MCF 10A (cell line): ENCODE measurements around the gene XYLT1. TPM values are rescaled to one million over a fixed set of nuclear protein-coding genes. Genes with fewer than 3 reads are reported as not detected.

Experiments used
- BruUV-seq: library from RNA; stranded (reverse); fragments of 400-500 nt; replicated peaks from 2 replicates; lab custom pipeline; 2021; lab: Mats Ljungman, UMichigan
- CTCF ChIA-PET: fragments of 300-600 bp; sonication (Branson Sonifier 250); formaldehyde crosslinking; extraction: SDS; loops from one replicate; lab custom pipeline; 2021; ENCODE audit warnings: antibody characterized with exemption, inconsistent platforms; lab: Yijun Ruan, JAX
- POLR2A ChIA-PET: fragments of 300-600, 350-650 bp; sonication (Branson Sonifier 250); formaldehyde crosslinking; extraction: SDS; loops from one replicate; lab custom pipeline; 2020; ENCODE audit warnings: antibody characterized with exemption, inconsistent platforms; lab: Yijun Ruan, JAX
- DNase-seq: peaks from one replicate; pipeline ENCODE4 v3.0.0-alpha.2; 2018; ENCODE audit not compliant: unreplicated experiment
- H3K27ac Mint-ChIP-seq: one replicate; pipeline ENCODE4 v1.8.0; 2022; ENCODE audit warnings: mild to moderate bottlenecking, low read depth, mixed read lengths; ENCODE audit not compliant: unreplicated experiment
- H3K27me3 Mint-ChIP-seq: one replicate; pipeline ENCODE4 v1.8.0; 2022; ENCODE audit warnings: mixed read lengths; ENCODE audit not compliant: insufficient read depth, unreplicated experiment
- H3K36me3 Mint-ChIP-seq: one replicate; pipeline ENCODE4 v1.8.0; 2022; ENCODE audit warnings: mild to moderate bottlenecking, moderate library complexity, mixed read lengths; ENCODE audit not compliant: insufficient read depth, unreplicated experiment
- H3K4me1 Mint-ChIP-seq: one replicate; pipeline ENCODE4 v1.8.0; 2022; ENCODE audit warnings: mixed read lengths; ENCODE audit not compliant: insufficient read depth, unreplicated experiment
- H3K4me3 Mint-ChIP-seq: one replicate; pipeline ENCODE4 v1.8.0; 2022; ENCODE audit warnings: mild to moderate bottlenecking, moderate library complexity, mixed read lengths; ENCODE audit not compliant: unreplicated experiment
- H3K9me3 Mint-ChIP-seq: one replicate; pipeline ENCODE4 v1.8.0; 2022; ENCODE audit warnings: mixed read lengths; ENCODE audit not compliant: unreplicated experiment
- intact Hi-C: fragments of 100-400 bp; cut with micrococcal nuclease; formaldehyde crosslinking; loops from 2 replicates; pipeline ENCODE4 v1.14.1; 2022
- total RNA-seq: library from RNA; stranded (reverse); gene quantifications from 2 replicates; pipeline ENCODE4 v1.2.3, GENCODE V29; 2022
- TF ChIP-seq, protein P1 (sequence below): fragments of 200-600 bp; IDR thresholded peaks from one replicate; pipeline ENCODE4 v1.8.0; 2022; ENCODE audit warnings: antibody characterized with exemption, mild to moderate bottlenecking; ENCODE audit not compliant: unreplicated experiment

The XYLT1 gene
- total RNA-seq, 1 experiment from 2014 or later, result not detected

DNA sequence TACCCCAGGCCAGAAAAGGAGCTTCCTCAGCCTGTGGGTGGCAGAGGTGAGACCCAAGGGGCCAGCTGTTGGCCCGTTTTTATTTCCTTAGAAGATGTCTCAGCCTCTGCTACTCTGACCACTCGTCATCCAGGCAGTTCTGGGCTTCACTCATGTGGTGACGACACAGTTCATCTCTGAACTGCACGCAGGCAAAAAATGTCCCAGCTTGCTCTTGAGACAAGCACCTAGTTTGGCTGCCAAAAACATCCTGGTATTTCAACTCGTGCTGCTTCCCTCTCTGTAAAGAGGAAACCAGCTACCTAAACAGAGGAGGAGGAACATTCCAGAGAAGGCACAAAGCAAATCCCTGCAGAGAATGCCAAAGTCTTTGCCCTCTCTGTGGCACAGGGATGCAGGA lies 125.7 kb downstream of the XYLT1 start:
- Mint-ChIP-seq H3K4me1 (no peaks in the 10 kb centered on the region), H3K27me3 (no peaks in the 10 kb centered on the region), H3K36me3 (no peaks in the 10 kb centered on the region), H3K9me3 (peaks cover 20% of the 10 kb centered on the region), H3K4me3 (no peak overlapping the region), H3K27ac (no peak overlapping the region)
- no TSS peak for BruUV-seq
- TF ChIP-seq, protein P1, sequence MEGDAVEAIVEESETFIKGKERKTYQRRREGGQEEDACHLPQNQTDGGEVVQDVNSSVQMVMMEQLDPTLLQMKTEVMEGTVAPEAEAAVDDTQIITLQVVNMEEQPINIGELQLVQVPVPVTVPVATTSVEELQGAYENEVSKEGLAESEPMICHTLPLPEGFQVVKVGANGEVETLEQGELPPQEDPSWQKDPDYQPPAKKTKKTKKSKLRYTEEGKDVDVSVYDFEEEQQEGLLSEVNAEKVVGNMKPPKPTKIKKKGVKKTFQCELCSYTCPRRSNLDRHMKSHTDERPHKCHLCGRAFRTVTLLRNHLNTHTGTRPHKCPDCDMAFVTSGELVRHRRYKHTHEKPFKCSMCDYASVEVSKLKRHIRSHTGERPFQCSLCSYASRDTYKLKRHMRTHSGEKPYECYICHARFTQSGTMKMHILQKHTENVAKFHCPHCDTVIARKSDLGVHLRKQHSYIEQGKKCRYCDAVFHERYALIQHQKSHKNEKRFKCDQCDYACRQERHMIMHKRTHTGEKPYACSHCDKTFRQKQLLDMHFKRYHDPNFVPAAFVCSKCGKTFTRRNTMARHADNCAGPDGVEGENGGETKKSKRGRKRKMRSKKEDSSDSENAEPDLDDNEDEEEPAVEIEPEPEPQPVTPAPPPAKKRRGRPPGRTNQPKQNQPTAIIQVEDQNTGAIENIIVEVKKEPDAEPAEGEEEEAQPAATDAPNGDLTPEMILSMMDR, result no peak
- intact Hi-C loops, result no loop called here
- DNase-seq, result no peak
- ChIA-PET CTCF (no interaction called here), POLR2A (no interaction called here)

DNA sequence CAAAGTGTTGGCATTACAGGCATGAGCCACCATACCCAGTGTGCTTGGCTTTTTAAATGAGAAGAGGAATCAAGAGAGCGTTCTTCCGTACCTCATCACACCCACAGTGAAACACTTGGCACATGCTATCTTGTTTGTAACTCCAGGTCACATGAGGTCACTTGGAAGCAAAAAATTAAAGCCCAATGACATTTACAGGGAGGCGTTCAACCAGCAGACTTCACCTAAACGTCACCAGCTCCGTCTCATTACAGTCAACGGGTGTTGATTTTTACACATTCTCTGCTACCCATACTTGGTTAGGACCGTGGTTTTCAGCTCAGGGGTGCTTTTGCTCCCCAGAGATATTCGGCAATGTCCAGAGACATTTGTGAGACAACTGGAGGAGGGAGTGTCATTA lies 127.0 kb downstream of the XYLT1 start:
- DNase-seq, result no peak
- intact Hi-C loops, result no loop called here
- Mint-ChIP-seq H3K4me3 (no peak overlapping the region), H3K27ac (no peak overlapping the region), H3K4me1 (no peaks in the 10 kb centered on the region), H3K9me3 (peaks cover 27% of the 10 kb centered on the region), H3K36me3 (no peaks in the 10 kb centered on the region), H3K27me3 (no peaks in the 10 kb centered on the region)
- BruUV-seq, result no TSS peak
- CTCF ChIA-PET, result interaction anchor here (0.7 kb wide), 1 partner anchor 28 kb away, joined by 3 read pairs; no protein-coding TSS in a partner anchor
- POLR2A ChIA-PET, result no interaction called here
- TF ChIP-seq, protein P1, result no peak

DNA sequence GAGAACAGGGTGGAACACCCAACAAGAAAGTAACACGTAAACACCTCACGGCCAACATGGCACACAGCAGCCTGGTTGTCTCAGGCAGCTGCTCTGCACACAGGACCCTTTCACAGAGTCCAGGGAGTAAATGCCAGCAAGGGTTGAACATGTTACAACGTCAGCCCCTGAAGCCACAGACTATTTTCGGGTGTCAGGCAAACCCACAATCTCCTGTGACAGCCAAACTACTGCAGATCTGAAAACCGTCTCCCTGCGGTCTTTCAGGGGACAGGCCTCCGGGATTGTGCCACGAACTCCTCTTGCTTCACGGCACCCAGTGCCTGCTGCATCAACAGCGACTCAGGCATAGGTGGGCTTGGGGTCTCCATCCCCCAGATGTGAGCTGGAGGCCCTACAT lies 127.7 kb downstream of the XYLT1 start:
- no peaks in the 10 kb centered on the region for H3K4me1 Mint-ChIP-seq
- intact Hi-C loops, result no loop called here
- H3K36me3 Mint-ChIP-seq, result no peaks in the 10 kb centered on the region
- BruUV-seq, result no TSS peak
- no peak overlapping the region for H3K27ac Mint-ChIP-seq
- H3K27me3 Mint-ChIP-seq, result no peaks in the 10 kb centered on the region
- ChIA-PET POLR2A (no interaction called here), CTCF (no interaction called here)
- H3K9me3 Mint-ChIP-seq, result peaks cover 34% of the 10 kb centered on the region
- no peak overlapping the region for H3K4me3 Mint-ChIP-seq
- TF ChIP-seq, protein P1, result no peak
- no peak for DNase-seq

DNA sequence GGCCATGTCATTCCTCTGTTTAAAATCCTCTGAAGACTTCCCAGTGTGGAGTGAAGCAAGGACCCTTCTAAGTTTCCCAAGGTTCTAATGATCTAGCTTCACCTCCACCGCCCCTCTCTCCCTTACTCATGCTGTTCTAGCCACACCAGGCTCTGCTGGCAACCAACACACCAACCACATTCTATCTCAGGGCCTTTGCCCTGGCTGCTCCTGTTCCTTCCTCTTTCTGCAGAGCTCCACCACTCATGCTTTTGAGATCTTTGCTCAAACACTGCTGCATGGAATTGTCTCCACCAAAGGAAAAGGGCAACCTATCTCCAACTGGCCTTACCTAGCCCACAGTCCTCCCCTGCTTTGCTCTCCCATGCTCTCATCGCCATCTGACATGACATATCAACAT lies 128.7 kb downstream of the XYLT1 start:
- Mint-ChIP-seq H3K27ac (no peak overlapping the region), H3K4me3 (no peak overlapping the region), H3K36me3 (no peaks in the 10 kb centered on the region), H3K27me3 (no peaks in the 10 kb centered on the region), H3K4me1 (no peaks in the 10 kb centered on the region), H3K9me3 (peaks cover 39% of the 10 kb centered on the region)
- BruUV-seq, result no TSS peak
- POLR2A ChIA-PET, result no interaction called here
- DNase-seq, result no peak
- CTCF ChIA-PET, result no interaction called here
- intact Hi-C loops, result no loop called here
- TF ChIP-seq, protein P1, result no peak
